ENCODE measurements around the gene MORN5.

The MORN5 gene

DNA sequence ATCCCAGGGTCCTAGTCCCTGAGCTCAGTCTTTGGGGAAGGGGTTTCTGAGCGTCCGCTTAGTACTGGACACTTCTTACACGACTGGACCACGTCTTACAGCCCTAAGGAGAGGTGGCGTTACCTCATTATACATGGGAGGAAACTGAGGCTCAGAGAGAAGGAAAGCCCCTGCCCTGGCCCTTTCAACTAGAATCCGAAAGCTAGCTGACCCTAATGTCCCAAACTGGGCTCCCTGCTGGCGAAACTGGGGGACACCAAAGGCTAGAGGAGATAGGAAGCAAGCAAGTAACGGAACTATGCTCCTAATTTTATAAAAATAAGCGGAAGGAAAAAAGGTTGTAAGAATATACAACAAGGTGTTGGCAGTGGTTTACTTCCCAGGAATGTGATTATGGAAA, 54.8 kb downstream of the MORN5 start:
- DNase-seq (ENCODE audit: low read depth, low spot score): no peak

DNA sequence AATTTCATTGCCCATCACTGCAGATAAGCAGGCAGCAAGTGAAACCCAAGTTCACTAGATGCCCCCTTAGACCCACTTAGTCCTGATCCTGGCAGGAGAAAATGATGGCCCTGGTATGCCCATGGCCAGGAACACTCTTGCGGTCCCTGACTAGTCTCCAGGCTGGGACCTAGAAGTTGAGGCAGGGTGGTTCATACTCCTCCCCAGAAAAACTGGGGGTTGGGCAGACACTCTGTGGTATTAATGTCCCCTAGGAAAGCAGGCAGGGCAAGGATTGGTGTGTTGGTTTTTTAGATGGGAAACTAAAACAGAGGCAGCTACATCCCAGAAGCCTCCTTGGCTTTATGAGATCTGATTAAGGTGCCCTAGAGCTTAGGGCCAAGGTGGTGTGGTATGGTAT, 56.0 kb downstream of the MORN5 start:
- no peak for DNase-seq (ENCODE audit: low read depth, low spot score)

DNA sequence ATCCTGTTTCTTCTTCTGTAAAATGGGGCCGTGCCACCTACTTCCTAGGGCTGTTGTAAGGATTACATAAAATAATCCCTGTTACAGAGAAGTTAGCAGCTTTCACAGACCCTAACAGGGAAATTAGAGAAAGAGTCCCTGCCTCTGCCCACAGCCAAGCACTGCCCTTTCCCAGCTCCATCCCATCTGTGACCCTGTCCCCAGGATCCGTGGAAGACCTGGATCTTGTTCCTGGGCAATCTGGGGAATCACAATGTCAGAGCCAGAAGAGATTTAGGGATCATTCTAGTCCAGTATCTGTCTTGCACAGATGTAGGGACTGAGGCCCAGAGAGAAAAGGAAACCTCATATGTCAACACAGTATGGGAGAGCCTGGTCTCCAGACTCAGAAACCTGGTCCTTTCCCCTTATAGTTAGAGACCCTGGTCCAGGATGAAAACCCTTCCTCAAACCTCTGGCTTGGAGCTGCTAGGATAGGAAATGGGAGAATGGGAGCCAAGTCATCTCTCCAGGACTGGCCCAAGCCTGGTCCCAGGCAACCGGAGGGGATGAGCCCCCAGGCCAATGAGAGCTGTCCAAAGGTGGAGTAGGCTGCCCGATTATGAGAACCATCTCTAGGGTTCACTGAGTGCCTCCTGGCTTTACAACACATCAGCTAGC, 56.6 kb downstream of the MORN5 start:
- no peak for DNase-seq (ENCODE audit: low read depth, low spot score)

DNA sequence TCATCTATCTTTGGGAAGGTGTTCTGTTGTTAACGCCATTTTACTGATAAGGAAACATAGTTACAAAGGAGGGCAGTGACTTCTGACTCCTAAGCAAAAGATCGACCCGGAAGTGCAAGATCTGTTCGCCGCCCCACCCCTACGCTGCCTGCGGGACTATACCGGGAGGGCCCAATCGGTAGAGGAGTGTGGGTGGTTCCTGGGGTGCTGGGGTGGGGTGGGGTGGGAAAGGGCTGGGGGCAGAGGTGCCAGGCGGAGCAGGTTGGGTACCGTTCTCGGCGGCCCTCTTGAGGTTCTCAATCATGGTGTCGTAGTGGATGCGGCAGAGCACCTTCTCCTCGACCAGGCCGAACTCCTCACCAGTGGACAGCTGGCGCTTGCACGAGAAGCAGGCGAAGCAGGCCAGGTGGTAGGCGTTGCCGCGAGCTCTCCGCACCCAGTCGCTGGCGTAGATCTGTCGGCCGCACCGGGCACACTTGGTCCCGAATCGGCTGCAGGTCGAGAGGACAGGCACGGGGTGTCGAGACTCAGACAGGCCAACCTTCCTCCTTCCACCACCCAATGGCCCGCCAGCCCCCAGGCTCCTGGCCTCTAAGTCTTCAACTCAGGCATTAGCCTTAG, 57.2 kb downstream of the MORN5 start:
- no peak for DNase-seq (ENCODE audit: low read depth, low spot score)

DNA sequence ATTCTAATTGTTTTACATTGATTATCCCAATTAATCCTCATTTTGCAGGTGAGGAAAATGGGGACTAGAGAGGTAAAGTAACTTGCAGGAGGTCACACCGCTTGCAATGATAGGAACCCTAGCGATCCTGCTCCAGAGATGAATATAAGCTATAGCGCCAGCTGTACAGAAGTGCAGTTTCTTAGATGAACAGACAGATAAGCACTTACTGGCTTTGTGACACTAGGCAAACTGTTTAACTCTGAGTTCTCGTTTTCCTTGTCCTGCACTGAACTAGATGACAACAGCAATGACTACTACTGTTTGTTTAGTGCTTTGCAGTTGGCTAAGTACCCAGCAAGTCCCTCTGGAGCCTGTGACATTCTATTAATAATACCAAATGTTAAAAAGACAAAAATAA, 57.9 kb downstream of the MORN5 start:
- DNase-seq (ENCODE audit: low read depth, low spot score): no peak

DNA sequence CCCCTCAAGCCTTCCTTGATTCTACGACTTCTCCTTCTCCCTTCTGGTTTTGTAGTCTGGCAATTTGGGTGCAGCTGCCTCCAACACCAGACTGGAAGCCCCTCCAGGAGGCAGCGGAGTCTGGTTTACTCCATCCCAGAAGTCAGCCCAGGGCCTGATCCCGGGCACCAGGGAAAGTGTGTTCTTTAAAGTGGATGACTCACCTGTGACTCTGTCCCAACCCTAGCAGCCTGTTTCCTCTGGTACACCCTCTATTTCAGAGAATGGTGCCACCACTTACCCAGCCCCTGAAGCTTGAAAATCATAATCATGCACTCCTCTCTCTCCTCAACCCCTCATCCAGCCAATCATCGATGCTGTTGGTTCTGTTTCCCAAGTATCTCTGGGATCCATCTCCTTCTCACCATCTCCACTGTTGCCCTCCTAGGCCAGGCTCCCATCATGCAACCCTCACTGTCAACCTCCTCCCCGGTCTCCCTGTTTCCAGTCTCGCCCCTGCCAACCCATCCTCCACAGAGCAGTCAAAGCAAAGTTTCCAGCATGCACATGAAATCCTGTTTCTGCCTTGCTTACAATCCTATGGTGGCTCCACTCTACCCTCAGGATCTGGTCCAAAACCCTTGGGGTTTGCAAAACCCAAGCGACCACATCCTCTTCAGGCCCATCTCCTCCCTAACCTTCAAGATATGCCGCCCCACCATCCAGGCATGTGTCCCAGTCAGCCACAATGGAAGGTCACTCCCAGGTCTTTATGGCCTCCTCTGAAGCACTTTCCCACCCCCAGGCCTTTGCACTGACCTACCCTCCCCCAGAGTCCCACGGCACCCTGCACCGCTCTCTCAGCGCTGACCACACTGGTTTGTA, 58.6 kb downstream of the MORN5 start:
- no peak for DNase-seq (ENCODE audit: low read depth, low spot score)

DNA sequence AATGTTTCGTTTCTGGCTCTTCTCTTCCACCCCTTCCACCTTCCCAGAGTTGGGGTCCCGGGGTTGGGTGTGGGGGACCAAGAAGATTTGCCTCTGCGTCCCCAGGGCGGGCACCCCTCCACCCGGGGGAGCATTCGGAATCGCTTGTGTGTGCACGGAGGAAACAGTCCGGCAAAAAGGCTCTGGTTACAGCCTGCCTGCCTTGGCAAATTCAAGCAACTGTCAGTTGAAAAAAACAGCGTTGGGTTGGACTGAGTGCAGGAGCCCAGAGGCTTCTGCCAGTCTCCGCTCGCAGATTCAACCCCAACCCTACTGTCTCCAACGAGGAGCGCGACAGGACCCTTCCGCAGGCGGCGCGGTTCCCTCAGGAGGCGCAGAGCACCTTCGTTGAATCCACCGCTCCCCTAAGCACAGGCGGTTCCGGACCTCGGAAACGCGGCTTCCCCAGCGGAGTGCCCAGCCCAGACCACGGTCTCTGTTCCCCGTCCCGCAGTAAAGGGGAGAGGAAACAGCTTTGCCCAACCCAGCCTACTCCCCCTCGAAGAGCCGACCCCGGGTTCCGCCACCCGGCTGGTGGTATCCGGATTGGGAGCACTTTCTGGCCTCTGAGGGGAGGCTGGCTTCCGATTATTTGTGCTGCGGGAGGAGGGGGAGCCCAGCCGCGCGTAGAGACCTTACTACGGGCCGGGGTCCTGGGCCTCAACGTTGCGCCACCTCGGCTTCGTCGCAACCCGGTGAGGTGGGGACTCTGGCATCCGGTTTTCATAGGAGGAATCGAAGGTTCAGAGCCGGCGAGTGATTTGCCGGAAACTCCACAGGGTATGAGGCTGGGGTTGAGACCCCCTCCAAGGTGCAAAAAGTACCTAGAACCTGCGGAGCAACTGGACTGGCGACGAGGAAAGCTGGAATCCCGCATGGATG, 59.5 kb downstream of the MORN5 start:
- no peak for DNase-seq (ENCODE audit: low read depth, low spot score)

DNA sequence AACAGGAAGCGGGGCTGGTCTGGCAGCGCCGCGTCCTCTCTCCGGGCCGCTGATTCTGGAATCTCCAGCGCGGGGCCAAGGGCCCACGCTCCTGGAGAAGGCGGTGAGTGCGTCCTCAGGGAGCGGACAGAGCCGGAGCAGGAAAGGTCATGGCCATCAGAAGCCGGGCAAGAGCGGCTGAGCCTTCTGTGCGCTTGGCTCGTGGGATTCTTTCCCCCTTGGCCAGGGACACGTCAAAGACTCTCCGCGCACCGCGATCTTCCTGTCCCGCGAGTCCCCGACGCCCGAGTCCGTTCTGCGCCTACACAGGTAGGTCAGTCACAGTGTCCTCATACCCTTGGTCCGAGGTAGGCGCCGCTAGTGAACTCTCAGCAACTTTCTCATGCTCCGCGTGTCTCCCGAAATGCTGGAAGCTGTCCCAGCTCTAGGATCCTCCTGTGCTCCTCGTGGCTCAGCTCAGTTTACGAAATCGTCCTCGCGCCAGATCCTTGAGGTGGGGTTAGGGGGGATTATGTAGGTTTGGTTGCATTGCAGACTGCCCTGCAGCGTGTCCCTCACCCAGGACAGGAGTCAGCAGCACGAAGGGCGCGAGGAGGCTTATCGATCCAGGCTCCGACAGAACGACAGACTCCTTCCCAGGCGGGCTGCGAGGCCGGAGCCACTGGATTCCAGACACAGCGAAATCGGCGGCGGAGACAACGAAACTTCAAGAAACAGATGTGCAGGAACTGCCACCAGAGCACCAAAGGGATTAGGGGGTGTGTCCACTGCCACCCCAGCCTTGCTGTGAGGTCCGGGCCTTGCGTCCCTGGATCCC, 60.4 kb downstream of the MORN5 start:
- DNase-seq (ENCODE audit: low read depth, low spot score): no peak

DNA sequence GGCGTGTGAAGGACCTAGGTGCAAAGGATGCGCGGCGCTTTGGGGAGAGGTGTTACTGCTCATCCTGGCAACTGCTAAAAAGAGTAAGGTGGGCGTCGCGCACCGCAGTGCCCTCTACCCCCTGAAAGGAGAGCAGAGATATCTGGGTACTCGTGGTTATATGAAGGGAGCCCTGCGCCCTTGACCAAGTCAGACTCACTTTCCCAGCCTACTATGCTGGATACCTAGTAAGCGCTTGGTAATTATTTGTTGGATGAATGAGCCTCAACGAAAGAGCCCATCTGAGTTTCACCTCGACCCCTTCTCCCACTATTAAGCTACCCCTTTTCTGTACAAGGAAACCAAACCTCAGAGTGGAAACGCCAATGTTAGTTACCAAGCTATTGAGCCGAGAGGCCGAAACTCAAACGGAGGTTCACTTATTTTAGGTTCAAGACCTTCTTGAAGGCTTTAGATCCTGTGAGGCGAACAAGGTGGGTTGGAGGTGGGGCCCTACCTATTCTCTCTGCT, 61.0 kb downstream of the MORN5 start:
- DNase-seq (ENCODE audit: low read depth, low spot score): no peak

DNA sequence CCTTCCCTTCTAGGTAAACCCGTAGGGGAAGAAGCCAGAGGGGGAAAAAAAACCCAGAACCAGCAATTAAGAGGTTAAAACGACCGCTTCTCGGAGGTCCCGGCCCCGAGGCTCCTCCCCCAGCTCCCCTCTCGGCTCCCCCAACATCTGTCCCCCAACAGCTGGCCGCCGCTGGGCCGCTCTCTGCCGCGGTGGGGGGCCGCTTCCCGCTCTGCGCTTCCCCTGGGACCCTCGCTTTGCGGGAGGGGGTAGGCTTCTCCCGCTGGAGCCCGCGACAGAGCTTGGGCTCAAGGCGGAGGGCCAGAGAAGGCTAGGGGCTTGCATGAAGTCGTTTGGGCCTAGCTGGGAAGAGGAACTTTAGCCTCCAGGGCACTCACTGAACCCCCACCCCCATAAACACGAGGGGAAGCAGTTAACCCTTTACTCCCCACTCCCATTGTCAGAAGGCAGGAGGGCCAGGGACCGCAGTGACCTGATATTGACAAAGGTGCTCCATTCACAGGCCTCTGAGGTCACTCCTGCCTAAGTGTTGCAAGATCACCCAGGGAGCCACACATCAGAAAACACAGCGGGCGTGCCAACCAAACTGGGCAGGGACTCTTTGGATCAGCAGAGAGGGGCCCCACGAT, 61.6 kb downstream of the MORN5 start:
- DNase-seq (ENCODE audit: low read depth, low spot score): no peak

DNA sequence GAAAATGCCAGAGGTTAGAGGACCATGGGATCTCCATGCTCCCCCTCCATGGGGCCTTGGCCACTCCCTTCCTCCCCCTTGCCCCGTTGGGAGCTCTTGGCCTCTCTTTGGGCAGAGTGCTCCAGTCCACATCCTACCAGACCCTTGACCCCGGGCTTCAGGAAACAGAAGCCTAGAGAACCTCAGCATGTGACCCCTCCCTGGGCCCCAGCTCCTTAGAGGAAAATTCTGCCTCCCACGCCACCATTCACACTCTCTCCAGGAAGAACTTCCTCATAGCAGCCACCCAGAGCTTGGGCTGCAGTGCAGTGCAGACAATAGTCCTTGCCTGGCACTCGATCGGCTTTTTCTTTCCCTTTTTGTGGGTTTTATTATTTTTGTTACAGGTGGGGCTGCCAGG, 63.1 kb downstream of the MORN5 start:
- no peak for DNase-seq (ENCODE audit: low read depth, low spot score)

DNA sequence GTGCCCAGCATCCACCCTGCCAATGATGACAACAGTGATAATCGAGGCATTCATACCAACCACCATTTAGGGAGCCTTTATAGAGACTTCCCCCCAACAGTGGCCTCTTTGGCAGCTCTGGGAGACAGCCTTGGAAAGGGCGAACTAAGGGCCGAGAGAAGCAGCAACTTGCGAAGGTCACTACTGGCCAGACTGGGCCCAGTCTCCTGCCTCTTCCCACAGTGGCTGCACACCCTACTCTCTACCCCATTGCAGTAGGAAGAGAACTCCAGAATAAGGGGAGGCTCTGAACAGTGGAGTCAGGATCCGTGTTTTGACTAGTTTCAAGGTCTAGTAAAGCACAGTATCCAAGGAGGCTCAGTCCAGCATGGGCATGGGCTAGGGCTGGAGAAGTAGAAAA, 63.7 kb downstream of the MORN5 start:
- DNase-seq (ENCODE audit: low read depth, low spot score): no peak

DNA sequence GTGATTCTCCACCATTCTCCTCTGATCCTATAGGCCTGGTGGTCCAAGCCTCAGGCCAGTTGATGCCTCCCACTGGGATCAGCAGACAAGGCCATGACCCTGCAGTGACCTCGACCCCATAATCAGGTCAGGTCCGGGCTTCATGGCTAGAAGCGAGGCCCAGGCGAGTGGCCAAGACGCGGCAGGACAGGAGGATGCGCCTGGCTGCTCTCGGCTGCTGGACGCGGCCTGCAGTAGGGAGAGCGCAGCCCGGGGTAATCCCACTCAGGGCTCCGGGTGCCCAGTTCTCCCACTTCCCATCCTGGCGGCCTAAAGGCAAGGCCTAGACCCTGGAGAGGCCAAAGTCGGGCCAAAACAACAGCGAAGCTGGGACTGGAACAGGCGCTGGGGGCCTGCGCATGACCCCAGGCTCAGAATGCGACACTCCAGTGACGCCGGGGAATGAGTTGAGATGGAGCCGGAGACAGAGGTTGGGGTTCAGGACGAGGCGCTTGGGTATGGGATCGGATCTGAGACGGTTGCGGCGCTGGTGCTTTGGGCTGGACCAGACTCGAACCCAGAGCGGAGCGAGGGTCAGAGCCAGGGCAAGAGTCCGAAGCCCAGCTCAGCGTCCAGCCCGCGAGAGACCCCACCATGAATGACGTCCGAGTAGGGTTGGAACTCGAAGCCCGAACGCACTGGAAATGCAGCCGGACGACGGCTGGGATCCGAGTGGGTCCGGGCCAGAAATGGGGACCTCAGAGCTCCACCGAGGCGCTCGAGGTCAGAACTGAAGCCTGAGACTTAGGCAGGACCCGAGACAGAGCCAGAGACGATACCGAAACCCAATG, 65.8 kb downstream of the MORN5 start:
- DNase-seq (ENCODE audit: low read depth, low spot score): no peak

DNA sequence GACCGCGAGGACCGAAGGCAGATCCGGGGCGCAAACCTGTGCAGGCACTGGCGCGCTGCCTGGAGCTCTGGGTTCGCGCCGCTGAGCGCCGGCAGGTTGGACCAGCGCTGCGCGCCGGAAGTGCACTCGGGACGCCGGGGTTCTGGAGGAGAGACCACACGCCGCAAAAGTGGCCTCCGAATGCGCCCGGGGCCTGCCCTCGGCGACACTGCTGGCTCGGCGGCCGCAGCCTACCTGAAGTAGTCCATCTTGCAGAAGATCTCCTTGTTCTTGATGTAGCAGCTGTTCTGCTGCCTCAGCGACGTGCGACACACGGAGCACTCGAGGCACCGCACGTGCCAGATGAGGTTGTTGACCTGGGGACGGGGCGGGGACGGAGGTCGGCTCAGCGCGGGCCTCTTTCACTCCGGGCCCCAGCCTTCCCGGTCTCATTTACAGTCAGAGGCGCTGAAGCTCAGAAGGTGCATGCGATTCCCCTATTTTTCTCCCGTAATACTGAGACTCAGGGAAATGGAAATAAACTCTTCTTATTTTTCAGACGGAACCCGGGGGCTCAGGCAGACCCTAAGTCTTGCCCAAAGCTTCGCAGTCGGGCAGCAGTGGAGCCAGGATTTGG, 66.5 kb downstream of the MORN5 start:
- DNase-seq (ENCODE audit: low read depth, low spot score): no peak

DNA sequence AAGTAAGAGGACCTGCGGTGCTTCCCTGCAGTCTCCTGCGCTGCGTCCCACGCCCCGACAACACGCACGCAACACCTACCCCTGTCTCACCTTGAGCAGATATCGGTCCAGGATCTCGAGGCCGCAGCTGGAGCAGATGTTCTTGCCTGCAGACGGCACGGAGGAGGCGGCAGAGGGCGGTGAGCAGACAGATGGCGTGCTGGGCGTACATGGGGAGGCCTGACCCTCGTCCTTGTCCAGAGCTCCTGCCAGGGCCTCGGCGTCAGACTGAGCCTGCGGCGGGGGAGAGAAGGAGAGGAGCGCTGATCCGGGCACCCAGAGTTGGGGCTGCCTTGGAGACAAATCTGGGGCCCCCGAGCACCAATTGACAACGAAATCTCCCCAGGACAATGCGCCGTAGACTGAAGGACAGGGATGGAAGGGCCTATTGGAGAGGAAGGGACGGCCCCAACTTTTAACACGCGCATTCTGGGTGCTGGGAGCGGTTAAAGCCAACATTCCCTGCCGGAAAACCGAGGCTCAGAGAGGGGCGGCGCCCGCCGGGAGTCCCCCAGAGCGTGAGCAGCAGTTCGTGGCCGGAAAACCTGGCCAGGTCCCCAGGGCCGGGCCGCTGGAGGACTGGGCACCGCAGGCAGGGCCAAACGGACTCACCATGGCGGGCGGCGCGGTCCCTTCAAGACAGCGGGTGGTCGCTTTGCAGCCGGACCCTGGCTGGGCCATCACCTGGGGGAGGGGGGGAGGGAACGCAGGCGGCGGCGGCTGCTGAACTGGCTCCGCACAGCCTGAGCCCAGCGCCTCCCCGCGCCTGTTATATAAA, 67.3 kb downstream of the MORN5 start:
- no peak for DNase-seq (ENCODE audit: low read depth, low spot score)

DNA sequence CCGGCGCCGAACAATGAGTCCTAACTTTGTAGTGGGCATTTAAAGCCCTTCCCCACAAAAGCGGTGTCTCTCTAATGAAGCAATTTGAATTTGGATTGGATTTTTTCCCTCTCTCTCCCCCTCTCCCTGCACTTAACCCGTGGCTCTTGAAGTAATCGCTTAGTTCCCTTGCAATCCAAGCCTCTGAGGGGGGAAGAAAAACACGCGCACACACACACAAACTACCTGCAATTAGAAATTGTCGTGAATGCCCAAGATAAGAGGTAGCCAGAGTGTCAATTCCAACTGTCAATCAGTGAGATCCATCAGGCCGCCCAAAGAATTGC, 67.8 kb downstream of the MORN5 start:
- no peak for DNase-seq (ENCODE audit: low read depth, low spot score)

DNA sequence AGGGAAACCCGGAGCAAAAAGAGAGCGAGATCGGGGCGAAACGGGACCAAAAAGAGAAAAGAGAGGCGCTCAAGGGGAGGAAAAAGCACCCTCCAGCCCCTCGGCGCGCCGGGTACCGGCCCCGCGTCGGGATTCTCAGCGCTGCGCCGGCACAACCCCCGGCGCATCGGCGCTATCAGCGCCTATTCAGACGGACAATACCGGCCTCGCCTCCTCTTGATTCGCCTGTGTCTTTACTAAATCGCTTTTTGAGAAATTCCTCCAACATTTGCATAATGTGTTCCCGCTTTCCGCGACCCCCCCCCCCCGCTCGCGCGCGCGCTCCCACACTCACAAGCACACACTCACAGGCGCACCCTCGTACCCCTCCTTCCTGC, 68.5 kb downstream of the MORN5 start:
- no peak for DNase-seq (ENCODE audit: low read depth, low spot score)

Data from activated naive CD8-positive, alpha-beta T cell treated with anti-CD3 and anti-CD28 coated beads, Interleukin-2, amount 50 U/mL, for 16 hours (primary cell).